ENCODE results near the gene RNU7-1.

The RNU7-1 gene

DNA sequence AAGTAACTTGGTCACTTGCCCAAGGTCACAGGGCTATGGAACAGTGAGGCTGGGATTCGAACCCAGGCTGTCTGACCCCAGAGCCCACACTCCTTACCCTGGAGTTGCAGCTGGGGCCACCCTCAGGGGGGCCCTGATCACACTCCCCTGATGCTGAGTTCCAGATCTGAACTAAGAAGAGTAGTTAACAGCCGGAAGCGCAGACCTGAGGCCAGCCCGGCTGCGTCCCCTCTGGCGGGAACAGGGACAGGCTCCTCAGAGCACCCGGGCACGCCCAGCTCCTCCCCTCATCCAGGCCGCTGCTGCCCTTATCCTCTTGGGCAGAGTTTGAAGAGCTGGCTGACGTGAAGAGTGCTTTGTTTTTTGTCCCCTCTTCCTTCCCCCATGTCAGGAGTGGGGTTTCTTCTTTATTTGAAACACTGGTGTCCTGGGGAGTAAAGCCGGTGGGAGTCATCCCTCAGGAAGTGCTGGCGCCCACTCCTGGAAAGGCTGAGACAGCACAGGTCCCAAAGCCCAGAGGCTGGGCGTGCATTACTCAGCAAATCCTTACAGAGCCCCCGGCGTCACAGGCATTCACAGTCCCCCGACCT, 18.2 kb downstream of the RNU7-1 start:
- TF ChIP-seq, protein P1, sequence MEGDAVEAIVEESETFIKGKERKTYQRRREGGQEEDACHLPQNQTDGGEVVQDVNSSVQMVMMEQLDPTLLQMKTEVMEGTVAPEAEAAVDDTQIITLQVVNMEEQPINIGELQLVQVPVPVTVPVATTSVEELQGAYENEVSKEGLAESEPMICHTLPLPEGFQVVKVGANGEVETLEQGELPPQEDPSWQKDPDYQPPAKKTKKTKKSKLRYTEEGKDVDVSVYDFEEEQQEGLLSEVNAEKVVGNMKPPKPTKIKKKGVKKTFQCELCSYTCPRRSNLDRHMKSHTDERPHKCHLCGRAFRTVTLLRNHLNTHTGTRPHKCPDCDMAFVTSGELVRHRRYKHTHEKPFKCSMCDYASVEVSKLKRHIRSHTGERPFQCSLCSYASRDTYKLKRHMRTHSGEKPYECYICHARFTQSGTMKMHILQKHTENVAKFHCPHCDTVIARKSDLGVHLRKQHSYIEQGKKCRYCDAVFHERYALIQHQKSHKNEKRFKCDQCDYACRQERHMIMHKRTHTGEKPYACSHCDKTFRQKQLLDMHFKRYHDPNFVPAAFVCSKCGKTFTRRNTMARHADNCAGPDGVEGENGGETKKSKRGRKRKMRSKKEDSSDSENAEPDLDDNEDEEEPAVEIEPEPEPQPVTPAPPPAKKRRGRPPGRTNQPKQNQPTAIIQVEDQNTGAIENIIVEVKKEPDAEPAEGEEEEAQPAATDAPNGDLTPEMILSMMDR (IDR thresholded peaks at IDR 0.05; ENCODE audit: low read depth, low read length): peak; percentile 59
- DNase-seq (ENCODE audit: extremely low read depth, low read depth): peak; percentile 42

DNA sequence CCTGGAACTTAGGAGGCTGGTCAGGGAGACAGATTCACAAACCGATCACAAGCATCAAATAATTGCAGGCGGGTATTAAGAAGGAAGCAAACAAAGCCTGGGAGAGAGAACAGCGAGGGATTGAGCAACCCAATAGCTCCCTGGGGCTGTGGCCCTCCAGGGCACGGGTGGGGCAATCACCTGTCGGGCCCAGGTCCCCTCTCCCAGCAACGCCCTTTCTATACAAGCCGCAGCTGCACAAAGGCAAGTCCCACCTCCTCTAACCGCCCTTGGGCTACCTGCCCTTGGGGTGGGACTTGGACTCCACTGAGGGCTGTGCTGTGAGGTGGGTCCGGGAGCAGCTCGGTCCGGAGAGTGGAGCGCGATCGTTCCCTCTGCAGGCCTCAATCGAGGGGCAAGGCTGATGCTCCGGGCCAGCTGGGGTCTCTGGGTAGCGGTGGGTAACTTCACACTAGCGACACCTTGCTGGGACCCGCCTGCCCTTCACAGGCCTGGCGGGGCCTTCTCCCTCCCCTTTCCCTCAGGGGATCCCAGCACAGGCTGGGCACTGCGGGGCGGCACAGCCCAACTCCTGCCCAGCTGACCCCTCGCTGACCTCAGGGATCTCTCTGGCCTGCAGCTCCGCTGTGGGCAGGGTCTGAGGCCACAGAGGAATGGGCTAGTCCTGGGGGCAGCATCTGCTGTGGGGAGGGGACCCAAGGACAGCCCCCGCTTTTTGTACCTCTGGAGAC, 18.8 kb downstream of the RNU7-1 start:
- no peak for DNase-seq (ENCODE audit: extremely low read depth, low read depth)
- TF ChIP-seq, protein P1 (IDR thresholded peaks at IDR 0.05; ENCODE audit: low read depth, low read length): no peak

DNA sequence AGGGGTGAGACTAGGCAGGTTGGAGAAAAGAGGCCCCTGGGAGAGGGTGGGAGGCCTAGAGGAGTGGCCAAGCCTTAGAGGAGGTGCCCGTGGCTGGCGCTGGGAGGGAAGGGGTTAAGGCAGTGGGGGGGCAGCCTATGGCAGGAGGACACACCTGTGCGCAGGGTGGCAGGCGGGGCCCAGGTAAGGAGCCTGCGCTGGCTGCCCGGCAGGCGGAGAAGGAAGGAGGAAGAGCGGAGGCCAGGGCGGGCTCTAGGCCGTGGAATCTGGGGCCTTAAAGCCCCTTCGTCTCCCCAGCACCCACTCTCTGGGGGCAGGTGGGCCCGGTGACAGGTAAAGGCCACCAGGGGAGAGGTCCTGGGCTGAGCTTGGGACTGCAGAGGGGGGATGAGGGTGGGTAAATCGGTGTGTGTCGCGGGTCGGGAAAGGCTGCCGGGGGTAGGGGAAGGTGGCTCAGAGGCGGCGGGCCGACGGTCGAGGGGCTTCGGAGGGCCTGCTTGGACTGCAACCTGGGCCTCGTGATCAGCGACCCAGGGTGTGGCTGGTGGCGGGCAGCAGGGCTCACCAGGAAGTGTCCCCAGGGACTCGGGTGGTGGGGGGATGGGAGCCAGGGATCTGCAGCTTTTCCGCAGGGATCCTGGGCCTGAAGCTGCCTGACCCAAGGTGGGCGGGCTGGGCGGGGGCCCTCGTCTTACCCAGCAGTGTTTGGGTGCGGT, 19.6 kb downstream of the RNU7-1 start:
- TF ChIP-seq, protein P1 (IDR thresholded peaks at IDR 0.05; ENCODE audit: low read depth, low read length): no peak
- DNase-seq (ENCODE audit: extremely low read depth, low read depth): no peak

DNA sequence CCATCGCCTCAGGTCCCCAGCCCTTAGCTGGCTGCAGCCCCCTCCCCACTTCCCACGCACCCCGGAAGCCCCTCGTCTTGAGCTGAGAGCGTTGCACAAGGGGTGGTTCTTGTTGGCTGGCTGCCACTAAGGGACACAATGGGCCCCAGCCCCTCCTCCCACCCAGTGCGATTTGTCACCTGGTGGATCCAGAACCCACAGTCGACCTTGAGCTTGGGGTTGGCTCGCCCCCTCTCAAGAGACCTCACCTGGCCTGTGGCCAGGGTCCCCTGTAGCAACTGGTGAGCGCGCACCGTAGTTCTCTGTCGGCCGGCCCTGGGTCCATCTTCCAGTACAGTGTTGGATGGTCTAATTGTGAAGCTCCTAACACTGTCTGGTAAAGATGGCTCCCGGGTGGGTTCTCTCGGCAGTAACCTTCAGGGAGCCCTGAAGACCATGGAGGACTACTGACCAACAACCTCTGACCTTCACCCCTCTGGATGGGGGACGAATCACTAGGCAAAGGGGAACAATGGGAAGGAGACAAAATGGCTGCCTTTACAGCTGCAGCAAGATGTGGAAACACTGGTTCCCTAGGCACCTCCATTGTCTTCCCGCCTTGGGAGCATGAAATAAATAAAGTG, 20.3 kb downstream of the RNU7-1 start:
- no peak for DNase-seq (ENCODE audit: extremely low read depth, low read depth)
- TF ChIP-seq, protein P1 (IDR thresholded peaks at IDR 0.05; ENCODE audit: low read depth, low read length): no peak

DNA sequence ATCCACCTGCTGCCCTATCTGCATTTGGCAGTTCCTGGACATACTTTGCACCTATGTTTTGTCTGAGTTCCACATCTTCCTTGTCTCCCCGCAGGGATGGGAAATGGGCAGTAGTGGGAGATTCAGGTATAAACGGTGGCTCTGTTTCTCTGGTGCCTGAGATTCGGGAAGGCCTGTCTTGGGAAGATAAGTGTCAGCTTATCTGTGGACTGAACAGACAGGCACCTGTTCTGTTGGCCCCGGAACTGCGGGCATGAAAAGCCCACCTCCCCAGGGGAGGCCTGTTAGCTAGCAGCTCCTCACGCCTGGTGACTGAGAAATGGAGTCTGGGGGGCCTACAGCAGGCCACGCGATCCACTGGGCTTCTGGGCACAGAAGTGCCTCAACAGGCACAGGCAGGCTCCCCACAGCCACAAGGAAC, 21.0 kb downstream of the RNU7-1 start:
- DNase-seq (ENCODE audit: extremely low read depth, low read depth): no peak
- TF ChIP-seq, protein P1 (IDR thresholded peaks at IDR 0.05; ENCODE audit: low read depth, low read length): no peak

DNA sequence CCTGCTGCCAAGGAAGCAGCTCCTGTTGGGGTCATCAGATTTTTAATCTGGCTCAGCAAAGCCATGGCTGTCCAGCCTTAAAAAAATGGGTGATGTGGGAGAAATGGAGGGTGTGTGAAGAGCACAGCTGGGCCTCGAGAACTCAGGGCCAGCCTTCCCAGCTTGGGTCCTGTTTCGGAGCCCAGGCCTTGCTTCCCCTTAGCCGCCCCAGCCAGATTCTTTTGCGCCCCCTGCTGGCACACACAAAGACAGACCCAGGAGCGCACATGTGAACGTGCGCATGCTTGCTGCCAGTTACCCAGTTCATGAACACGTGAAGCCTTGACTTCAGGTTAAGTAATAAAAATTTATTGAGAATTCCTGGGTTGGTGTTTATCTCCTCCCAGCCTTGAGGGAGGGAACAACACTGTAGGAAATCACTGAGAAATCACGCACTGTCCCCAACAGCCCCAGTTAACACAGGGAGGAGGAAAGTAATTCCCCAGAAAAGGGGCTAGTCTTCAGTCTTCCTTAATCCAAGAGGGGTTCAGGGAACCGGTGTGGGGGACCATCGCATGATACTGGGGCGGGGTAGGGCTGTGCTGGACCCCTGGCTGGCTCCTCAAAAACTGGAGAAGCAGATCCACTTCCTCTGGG, 21.5 kb downstream of the RNU7-1 start:
- TF ChIP-seq, protein P1 (IDR thresholded peaks at IDR 0.05; ENCODE audit: low read depth, low read length): peak; percentile 93
- peak; percentile 68 for DNase-seq (ENCODE audit: extremely low read depth, low read depth)
